OCI-LY7 (cell line): ENCODE results near the gene L3MBTL1. TPM values are rescaled to one million over a fixed set of nuclear protein-coding genes. Genes with fewer than 3 reads are reported as not detected.

Experiments
- BruUV-seq: library from RNA; stranded (reverse); fragments of 400-500 nt; replicated peaks from 2 replicates; lab custom pipeline; 2021; lab: Mats Ljungman, UMichigan
- CTCF ChIA-PET: fragments of 300-600 bp; sonication (Branson Sonifier 250); formaldehyde crosslinking; loops from one replicate; lab custom pipeline; 2022; ENCODE audit warnings: antibody characterized with exemption; ENCODE audit not compliant: unreplicated experiment; lab: Charles Lee
- POLR2A ChIA-PET: fragments of 300-600 bp; sonication (Branson Sonifier 250); formaldehyde crosslinking; loops from one replicate; lab custom pipeline; 2022; ENCODE audit warnings: antibody characterized with exemption; lab: Charles Lee
- DNase-seq: peaks from one replicate; pipeline ENCODE4 v3.0.0-alpha.2; 2015; ENCODE audit warnings: low spot score
- H2AFZ ChIP-seq: fragments of 200-600 bp; sonication (generic), shearing (Covaris generic); 2 replicates; pipeline ENCODE4 v1.6.1; 2014; ENCODE audit warnings: mild to moderate bottlenecking, antibody characterized with exemption, low read length, moderate library complexity
- H3K27ac ChIP-seq: fragments of 200-600 bp; sonication (generic); 2 replicates; pipeline ENCODE4 v1.5.1; 2014; ENCODE audit warnings: mixed run types, low read depth, mild to moderate bottlenecking, moderate library complexity, low read length, inconsistent platforms; ENCODE audit not compliant: poor library complexity, severe bottlenecking
- H3K36me3 ChIP-seq: fragments of 200-600 bp; sonication (generic); 2 replicates; pipeline ENCODE4 v1.6.1; 2014; ENCODE audit warnings: mild to moderate bottlenecking, antibody characterized with exemption, low read length, moderate library complexity, mixed read lengths; ENCODE audit not compliant: insufficient read depth
- H3K4me1 ChIP-seq: fragments of 200-600 bp; sonication (generic); 2 replicates; pipeline ENCODE4 v1.5.1; 2014; ENCODE audit warnings: mild to moderate bottlenecking, low read length; ENCODE audit not compliant: insufficient read depth, poor library complexity, severe bottlenecking
- H3K4me2 ChIP-seq: fragments of 200-600 bp; sonication (generic); 2 replicates; pipeline ENCODE4 v1.6.1; 2014; ENCODE audit warnings: mild to moderate bottlenecking, low read length
- H3K4me3 ChIP-seq: fragments of 200-600 bp; sonication (generic); 2 replicates; pipeline ENCODE4 v1.5.1; 2014; ENCODE audit warnings: mild to moderate bottlenecking, low read depth, low read length; ENCODE audit not compliant: poor library complexity, severe bottlenecking
- H3K79me2 ChIP-seq: fragments of 200-600 bp; sonication (generic); 2 replicates; pipeline ENCODE4 v1.6.1; 2016; ENCODE audit warnings: low read depth, mild to moderate bottlenecking, low read length, moderate library complexity, mixed read lengths; ENCODE audit not compliant: insufficient read depth
- H3K9me2 ChIP-seq: fragments of 200-600 bp; sonication (generic); 2 replicates; pipeline ENCODE4 v1.6.1; 2016; ENCODE audit warnings: mild to moderate bottlenecking, low read length, mixed read lengths; ENCODE audit not compliant: insufficient read depth
- H3K9me3 ChIP-seq: fragments of 200-600 bp; sonication (generic); 2 replicates; pipeline ENCODE4 v1.6.1; 2014; ENCODE audit warnings: mild to moderate bottlenecking, mixed run types, low read length, mixed read lengths
- H4K20me1 ChIP-seq: fragments of 200-600 bp; sonication (generic); 2 replicates; pipeline ENCODE4 v1.6.1; 2014; ENCODE audit warnings: mild to moderate bottlenecking, antibody characterized with exemption, low read length, moderate library complexity, mixed read lengths; ENCODE audit not compliant: insufficient read depth
- EZH2phosphoT487 ChIP-seq: fragments of 200-600 bp; sonication (generic); IDR thresholded peaks from 2 replicates; pipeline ENCODE4 v1.6.1; 2018; ENCODE audit warnings: low read depth, borderline replicate concordance, mild to moderate bottlenecking, mixed run types, antibody characterized with exemption, low read length, moderate library complexity, mixed read lengths
- intact Hi-C: fragments of 100-400 bp; cut with micrococcal nuclease; formaldehyde crosslinking; loops from one replicate; pipeline ENCODE4 v1.10.0; 2022; ENCODE audit not compliant: unreplicated experiment
- total RNA-seq, 2 experiments: library from RNA; depleted of rRNA in 1 of 2; stranded (reverse); fragments of >200 nt in 1 of 2; shearing (Covaris generic) in 1 of 2; gene quantifications; 2 replicates each; pipeline ENCODE4 v1.2.3, GENCODE V29; 2014 to 2022
- TF ChIP-seq, protein P1 (sequence below): fragments of 200-600 bp; sonication (generic); conservative IDR thresholded peaks from 2 replicates; pipeline ENCODE4 v1.5.1; 2014; ENCODE audit warnings: mild to moderate bottlenecking, antibody characterized with exemption, low read length, moderate library complexity, mixed read lengths

Gene L3MBTL1
- total RNA-seq, 2 experiments from 2014 or later, result 22.4 to 27.8 TPM

DNA sequence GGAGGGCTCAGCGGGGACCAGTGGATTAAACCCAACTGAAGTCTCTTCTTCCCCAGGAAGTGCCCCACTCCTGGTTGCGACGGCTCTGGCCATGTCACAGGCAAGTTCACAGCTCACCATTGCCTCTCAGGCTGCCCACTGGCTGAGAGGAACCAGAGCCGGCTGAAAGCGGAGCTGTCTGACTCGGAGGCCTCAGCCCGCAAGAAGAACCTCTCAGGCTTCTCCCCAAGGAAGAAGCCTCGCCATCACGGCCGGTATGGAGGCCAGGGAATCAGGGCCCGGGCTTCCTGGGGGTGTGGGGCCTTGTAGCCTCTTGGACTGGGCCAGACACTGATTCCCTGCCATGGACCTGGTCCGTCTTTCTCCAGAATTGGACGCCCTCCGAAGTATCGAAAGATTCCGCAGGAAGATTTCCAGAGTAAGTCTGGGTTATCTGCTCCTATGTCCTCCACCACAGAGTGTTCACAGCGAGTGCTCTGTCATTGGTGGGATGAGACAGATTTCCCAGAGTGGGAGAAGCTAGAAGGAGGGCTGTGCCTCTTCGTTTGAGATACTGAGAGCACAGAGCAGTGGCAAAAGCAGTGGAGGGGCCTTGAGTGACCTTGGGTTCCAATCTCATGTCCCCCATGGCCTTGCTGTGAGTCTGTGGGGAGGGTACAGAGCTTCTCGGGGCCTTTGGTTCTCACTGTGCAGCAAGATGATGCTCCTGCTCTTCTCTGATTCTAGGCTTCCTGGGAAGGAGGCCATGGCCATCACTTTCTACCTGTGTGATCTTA, 28.7 kb downstream of the L3MBTL1 start:
- BruUV-seq, result no TSS peak
- Histone ChIP-seq H3K9me3 (no peaks in the 10 kb centered on the region), H3K79me2 (no peaks in the 10 kb centered on the region), H3K9me2 (no peaks in the 10 kb centered on the region), H3K4me1 (no peaks in the 10 kb centered on the region), H3K36me3 (no peaks in the 10 kb centered on the region; the same call in 1 of the 2 replicates), H4K20me1 (no peaks in the 10 kb centered on the region), H3K27ac (no peak overlapping the region), H3K4me3 (no peak overlapping the region), H2AFZ (no peak overlapping the region), H3K4me2 (no peak overlapping the region)
- ChIA-PET CTCF (no interaction called here), POLR2A (no interaction called here)
- no peak for TF ChIP-seq EZH2phosphoT487
- TF ChIP-seq, protein P1, sequence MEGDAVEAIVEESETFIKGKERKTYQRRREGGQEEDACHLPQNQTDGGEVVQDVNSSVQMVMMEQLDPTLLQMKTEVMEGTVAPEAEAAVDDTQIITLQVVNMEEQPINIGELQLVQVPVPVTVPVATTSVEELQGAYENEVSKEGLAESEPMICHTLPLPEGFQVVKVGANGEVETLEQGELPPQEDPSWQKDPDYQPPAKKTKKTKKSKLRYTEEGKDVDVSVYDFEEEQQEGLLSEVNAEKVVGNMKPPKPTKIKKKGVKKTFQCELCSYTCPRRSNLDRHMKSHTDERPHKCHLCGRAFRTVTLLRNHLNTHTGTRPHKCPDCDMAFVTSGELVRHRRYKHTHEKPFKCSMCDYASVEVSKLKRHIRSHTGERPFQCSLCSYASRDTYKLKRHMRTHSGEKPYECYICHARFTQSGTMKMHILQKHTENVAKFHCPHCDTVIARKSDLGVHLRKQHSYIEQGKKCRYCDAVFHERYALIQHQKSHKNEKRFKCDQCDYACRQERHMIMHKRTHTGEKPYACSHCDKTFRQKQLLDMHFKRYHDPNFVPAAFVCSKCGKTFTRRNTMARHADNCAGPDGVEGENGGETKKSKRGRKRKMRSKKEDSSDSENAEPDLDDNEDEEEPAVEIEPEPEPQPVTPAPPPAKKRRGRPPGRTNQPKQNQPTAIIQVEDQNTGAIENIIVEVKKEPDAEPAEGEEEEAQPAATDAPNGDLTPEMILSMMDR, result no peak
- DNase-seq, result no peak
- intact Hi-C loops, result no loop called here

DNA sequence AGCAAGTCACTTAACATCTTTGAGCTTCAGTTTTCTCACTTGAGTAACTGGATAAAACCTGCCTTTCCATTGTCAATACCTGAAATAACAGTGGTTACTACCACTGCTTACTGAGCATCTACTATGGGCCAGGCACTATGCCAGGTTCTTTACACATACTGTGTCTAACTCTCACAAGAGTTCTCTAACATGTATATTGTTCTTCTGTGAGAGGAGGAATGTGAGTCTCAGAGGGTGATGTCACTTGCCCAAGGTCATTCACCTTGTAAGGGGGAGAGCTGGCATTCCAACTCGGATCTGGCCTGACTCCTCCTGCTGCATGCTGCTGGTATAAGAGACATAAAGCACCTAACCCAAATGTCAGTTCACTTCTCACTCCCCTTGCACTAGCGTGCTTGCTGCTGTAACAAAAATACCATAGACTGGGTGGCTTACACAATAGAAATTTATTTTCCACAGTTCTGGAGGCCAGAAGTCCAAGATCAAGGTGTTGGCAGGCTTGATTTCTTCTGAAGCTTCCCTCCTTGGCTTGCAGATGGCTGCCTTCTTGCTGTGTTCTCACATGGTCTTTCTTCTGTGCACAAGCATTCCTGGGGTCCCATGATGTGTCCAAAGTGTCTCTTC, 29.4 kb downstream of the L3MBTL1 start:
- TF ChIP-seq, protein P1, result no peak
- TF ChIP-seq EZH2phosphoT487, result no peak
- BruUV-seq, result no TSS peak
- H3K9me2 ChIP-seq, result no peaks in the 10 kb centered on the region
- no peak overlapping the region for H2AFZ ChIP-seq
- H3K4me1 ChIP-seq, result no peaks in the 10 kb centered on the region
- ChIA-PET POLR2A (interaction anchor here (0.6 kb wide), 2 partner anchors 12 to 1956 kb away, joined by 3 to 4 read pairs; no protein-coding TSS in a partner anchor), CTCF (no interaction called here)
- intact Hi-C loops, result no loop called here
- no peak overlapping the region for H3K4me3 ChIP-seq
- DNase-seq, result no peak
- H3K36me3 ChIP-seq, result no peaks in the 10 kb centered on the region; the same call in 1 of the 2 replicates
- no peaks in the 10 kb centered on the region for H3K9me3 ChIP-seq
- H3K27ac ChIP-seq, result no peak overlapping the region
- H3K4me2 ChIP-seq, result no peak overlapping the region
- no peaks in the 10 kb centered on the region for H4K20me1 ChIP-seq
- H3K79me2 ChIP-seq, result no peaks in the 10 kb centered on the region
